Fibroblast of skin of back (primary cell): ENCODE results near the gene MCAM.

ENCODE experiments used
- DNase-seq: peaks from one replicate; pipeline ENCODE4 v3.0.0-alpha.2; 2013

Gene MCAM

DNA sequence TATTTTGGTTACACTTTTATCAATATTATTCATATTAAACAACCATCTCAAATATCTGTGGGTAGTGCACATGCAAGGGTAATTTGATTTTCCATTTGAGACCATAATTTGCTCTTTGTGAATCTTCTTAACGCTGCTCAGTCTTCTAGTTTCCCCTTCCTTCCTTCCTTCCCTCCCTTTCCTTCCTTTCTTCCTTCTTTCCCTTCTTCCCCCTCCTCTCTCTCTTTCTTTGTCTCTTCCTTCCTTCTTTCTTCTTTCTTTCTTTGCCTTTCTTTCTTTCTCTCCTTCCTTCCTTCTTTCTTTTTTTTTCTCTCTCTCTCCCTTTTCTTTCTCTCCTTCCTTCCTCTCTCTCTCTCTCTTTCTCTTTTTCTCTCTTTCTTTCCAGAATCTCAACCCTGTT lies 13.3 kb upstream of the MCAM start:
- DNase-seq: no peak

DNA sequence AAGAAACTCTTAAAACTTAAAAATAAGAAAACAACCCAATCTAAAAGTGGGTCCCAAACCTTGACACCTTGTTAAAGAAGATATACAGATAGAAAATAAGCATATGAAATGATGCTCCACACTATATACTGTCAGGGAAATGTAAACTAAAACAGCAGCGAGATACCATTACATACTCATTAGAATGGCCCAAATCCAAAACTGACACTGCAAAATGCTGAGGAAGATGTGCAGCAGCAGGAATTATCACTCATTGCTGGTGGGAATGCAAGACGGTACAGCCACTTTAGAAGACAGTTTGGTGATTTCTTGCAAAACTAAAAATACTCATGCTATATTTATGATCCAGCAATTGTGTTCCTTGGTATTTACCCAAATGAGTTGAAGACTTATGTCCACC lies 12.4 kb upstream of the MCAM start:
- DNase-seq: no peak

DNA sequence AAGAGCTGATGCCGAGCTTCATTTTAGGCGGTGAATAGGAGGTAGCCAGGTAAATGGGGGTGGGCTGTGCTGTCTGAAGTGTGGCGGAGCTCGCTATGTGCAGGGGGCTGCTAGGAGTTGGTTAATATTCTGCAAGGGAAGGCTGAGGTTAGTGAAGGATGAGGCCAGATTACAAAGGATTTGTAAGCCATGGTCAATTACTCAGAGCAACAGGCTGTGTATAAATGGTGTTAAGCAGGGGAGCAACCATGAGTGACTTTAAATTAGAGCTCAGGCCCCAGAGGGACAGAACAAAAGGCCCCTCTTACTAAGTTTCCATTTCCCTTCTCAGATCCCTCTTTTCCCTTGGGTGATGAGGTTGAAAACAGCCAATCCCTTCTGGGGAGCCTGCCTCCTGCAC lies 7.3 kb upstream of the MCAM start:
- no peak for DNase-seq

GRCh38 chr11:119323532-119324033 lies 6.7 kb upstream of the MCAM start:
- DNase-seq: peak; percentile 72

- no peak for DNase-seq
These were observed 6.1 kb upstream of the MCAM start for GRCh38 chr11:119322921-119323531.

GRCh38 chr11:119322360-119322739 lies 5.4 kb upstream of the MCAM start:
- DNase-seq: no peak

DNA sequence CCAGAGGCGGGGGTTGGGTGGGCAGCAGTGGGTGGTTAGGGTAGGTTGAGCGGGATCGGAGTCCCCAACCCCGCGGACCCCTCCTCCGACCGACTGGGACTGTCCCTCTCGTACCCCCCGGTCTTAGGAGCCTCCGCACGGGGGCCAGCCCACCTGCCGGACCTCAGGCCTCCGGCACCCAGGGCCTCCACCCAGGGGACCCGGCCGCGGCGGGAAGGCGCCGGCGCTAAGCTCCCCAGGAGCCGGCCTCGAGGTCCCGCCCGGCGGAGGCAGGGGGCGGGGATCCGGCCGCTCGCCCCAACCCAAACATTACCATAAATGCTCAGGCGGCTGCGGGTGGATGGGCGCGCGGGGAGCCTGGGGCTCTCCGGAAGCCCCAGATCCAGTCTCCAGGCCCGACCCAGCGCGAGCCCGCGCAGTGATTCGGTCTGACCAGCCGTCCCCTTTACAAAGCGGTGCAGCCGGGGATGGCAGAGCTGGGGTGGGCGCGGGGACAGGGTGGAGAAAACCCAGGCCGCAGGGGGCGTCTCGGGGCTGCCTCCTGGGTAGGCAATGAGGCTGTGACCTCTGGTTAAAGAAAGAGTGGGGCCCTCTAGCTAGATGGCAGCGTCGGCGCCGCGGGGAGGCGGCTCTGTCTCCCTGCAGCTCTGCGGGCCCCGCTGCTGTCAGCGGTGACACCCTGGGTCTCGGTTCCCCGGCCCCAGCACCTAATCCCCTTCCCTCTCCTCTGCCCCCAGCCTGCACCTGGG lies 4.0 kb upstream of the MCAM start:
- peak; percentile 87 for DNase-seq

DNA sequence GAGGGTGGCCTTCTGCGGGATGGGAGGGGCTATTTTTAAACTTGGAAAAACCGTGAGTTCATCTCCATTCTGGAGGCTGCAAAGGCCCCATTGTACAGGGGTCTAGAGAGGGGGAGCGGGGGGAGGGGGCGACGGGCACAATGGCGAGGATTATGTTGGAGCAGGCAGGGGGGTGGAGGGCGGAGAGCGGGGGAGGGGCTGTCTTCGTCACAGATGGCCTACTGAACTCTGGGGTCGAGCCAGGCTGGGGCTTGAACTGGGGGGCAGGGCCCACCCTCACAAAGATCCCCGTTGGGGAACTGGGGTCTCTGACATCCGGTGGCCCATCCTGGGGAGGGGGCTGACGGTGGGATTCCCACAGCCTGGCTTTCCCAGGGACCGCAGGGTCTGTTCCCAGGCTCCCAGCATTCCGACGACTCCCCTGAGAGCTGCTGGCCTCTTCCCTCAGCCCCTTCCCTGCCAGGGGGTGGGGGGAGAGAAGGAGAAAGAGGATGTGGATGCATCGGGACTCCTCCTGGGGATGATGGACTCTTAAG lies 3.4 kb upstream of the MCAM start:
- DNase-seq: peak; percentile 90

DNA sequence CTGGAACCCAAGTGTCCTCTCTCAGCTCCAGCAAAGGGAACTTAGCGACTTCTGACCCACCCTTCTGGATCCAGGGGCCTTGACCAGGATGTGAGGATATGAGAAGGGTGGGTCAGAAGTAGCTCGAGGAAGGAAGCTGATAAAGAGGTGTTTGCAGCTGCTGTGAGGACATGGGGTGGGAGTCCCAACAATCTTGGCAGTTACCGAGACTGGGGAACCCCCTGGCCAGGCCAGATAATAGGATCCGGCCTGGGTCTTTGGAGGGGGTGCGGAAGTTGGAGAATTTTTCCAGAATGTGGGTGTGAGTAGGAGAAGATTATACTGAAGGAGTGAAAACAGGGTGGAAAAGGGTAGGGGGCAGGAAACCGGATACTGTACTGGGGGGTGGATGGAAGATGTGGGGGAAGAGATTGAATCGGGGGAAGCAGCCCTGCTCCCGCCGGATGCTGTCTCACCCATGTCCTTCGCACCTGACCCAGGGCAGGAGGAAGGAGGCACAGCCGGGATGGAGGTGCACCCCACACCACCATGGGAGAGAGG lies 2.8 kb upstream of the MCAM start:
- DNase-seq: no peak

- no peak for DNase-seq
These were observed 2.3 kb upstream of the MCAM start for GRCh38 chr11:119319136-119319699.

DNA sequence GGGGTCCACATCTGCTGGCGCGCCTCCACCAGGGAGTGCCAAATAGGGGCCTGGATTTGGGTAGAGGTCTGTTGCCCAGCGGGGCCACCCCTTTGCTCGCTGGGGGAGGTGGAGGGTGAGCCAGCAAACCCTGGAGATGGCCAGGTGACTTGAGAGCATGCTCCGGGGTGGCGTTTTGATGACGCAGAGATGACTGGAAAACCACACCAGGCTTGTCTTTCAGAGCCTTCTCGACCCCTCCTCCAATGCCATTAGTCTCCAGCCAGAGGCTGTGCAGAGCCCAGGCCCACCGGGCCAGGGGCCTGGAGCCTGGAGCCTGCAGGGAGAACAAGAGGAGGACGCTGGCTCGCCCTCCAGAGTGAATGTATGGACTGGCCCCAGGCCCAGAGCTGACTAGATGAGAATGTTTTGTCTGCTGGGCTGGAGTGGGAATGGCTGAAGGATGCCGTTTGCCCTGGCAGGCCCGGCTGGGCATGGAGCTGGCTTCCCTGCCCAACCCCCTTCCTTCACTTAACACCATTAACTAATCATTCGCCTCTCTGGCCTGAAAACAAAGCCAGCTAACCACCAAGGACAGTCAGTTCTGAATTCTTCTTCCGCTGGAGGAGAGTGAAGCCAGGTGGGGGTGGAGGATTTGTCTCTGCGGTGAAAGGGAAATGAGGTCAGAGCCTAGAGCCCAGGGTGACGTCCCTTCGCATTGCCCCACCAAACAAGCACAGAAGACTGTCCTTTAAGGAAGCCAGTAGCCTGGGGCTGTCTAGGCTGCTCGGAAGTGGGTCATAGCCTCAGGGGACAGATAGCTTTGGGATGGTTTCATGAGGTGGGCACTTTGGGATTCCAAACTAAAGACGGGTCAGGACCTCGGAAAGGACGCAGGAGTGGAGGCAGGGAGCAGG lies 1.6 kb upstream of the MCAM start:
- DNase-seq: peak; percentile 82

DNA sequence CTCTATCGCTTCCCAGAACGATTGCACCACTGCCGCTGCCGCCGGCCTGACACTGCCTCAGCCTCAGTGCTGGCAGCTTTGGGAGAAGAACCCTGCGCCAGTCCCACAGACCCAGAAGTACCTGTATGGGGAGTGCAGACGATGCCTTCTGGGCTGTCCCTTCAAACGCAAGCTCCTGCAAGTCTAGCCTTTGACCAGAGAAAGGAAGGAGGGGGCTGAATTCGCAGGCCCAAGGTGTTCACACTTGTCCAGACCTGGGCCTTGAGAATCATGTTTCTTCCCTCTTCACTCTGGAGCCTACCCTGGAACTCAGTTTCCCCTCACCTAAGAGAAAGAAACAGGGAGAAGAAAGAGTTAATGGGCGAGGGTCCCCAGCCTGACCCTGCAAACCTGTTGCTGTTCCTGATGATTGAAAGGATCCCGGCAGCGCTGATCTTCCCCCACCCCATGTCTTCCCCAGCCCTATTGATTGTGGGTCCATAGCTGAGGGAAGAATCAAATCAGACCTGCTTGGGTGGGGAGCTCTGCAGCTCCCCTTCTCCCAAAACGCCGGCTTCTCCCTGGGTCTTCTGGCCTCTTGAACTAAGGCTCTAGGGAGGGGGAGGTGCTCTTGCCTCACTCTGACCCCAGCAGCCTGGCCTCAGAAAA lies 786 bp upstream of the MCAM start:
- no peak for DNase-seq

- peak; percentile 62 for DNase-seq
These were observed 758 bp downstream of the MCAM start for GRCh38 chr11:119316016-119316728.

- peak; percentile 80 for DNase-seq
These were observed 1.6 kb downstream of the MCAM start for GRCh38 chr11:119315131-119316015.

DNA sequence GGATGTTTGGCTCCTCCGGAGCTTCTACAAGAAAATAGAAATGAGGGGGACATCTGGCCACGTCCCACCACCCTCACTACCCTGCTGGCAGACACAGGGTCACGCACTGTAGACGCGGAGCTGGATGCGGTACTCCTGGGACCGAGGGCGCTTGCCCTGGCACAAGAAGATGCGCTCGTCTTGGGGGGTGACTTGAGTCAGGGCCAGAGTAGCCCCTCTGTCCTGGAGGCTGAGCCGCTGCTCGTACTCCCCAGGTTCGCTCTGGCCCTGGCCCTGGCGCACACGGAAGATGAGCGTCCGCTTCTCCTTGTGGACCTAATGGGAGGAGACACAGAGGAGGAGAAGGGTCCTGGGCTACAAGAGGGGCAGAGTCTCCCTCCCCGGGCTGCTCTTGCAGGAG lies 2.2 kb downstream of the MCAM start:
- DNase-seq: no peak

DNA sequence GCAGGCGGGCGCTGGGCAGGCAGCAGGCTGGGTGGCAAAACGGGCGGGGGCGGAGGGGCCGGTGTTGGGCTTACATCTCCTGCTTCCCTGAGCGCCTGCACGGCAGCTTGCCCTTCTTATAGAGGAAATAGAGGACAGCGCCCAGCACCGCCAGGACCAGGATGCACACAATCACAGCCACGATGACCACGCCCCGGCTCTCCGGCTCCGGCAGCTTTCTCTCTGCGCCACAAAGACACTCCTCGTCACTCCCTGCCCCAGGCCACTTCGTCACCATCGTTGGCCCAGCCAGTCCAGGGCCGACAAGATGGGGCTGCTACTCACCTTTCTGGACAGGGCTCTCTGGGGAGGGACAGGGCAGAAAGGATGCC lies 6.3 kb downstream of the MCAM start:
- DNase-seq: no peak

- DNase-seq: no peak
These were observed 6.8 kb downstream of the MCAM start for GRCh38 chr11:119309953-119310681.

DNA sequence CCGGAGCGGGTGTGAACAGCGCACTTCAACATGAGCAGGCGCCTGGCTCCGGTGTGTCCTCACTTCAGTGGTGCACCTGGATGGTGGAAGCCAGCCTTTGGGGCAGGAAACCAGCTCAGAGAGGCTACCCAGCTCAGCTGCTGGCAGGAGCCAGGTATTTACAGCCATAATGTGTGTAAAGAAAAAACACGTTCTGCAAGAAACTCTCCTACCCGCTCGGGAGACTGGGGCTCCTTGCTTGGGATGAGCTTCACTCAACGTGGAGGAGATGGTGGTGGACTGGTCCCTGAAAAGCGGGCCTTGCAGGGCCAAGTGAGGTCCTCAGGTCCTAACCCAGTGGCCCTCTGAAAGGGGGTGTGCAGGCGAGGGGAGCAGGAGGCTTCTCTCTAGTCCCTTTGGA lies 7.5 kb downstream of the MCAM start:
- no peak for DNase-seq

DNA sequence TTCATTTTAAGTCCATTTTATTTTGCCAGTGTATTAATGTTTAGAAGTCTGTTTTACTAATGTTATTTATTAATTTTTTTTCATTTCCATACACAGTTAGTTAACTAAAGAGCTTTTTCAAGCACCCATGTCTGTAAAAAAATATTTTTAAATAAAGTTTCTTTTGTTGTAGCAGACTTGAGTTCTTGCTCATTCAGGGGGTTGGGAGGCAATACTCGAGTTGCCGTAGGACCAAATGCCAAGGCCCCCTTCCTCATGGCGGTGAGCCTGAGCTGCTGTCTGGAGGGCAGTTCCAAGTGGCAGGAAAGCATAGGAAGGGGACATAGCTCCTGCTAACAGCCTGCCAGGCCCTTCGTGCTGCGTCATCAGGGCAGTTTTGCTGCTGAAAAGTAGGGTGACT lies 9.0 kb downstream of the MCAM start:
- no peak for DNase-seq
